Lung (tissue), 16 donors: Measurements from ENCODE around the gene STRADA. TPM values are rescaled to one million over a fixed set of nuclear protein-coding genes. Genes with fewer than 3 reads are reported as not detected.

Source experiments
- ATAC-seq: fragments of 200-7000 bp; cut with Tn5 transposase; one replicate; pipeline ENCODE4 v1.9.1; 2020; ENCODE audit warnings: moderate number of reproducible peaks; ENCODE audit not compliant: insufficient read depth, low FRiP score
- DNase-seq, 3 donors: peaks; one replicate each; pipeline ENCODE4 v3.0.0-alpha.2; 2013 to 2017
- H3K27ac ChIP-seq, 2 donors: one replicate each; pipeline ENCODE4 v1.5.1; 2013; ENCODE audit warnings: mild to moderate bottlenecking in 2 of 2, moderate library complexity in 2 of 2, control low read depth in 1 of 2, inconsistent platforms in 1 of 2, low read depth in 1 of 2, low read length in 1 of 2
- H3K27me3 ChIP-seq, 3 donors: one replicate each; pipeline ENCODE4 v1.5.1; 2013; ENCODE audit warnings: low read length in 2 of 3; ENCODE audit not compliant: control insufficient read depth in 3 of 3, insufficient read depth in 3 of 3
- H3K36me3 ChIP-seq, 4 donors: one replicate each; pipeline ENCODE4 v1.5.1; 2013; ENCODE audit warnings: low read length in 4 of 4, mild to moderate bottlenecking in 1 of 4, moderate library complexity in 1 of 4; ENCODE audit not compliant: control insufficient read depth in 4 of 4, insufficient read depth in 4 of 4
- H3K4me1 ChIP-seq, 5 donors: one replicate each; pipeline ENCODE4 v1.5.1; 2013; ENCODE audit warnings: low read length in 5 of 5, mild to moderate bottlenecking in 2 of 5, moderate library complexity in 1 of 5; ENCODE audit not compliant: control insufficient read depth in 5 of 5, insufficient read depth in 5 of 5
- H3K4me3 ChIP-seq: one replicate; pipeline ENCODE4 v1.5.1; 2013; ENCODE audit warnings: mild to moderate bottlenecking, control low read depth, moderate library complexity
- H3K9ac ChIP-seq, 2 donors: one replicate each; pipeline ENCODE4 v1.5.1; 2013; ENCODE audit warnings: low read length in 2 of 2, control low read depth in 1 of 2; ENCODE audit not compliant: insufficient read depth in 1 of 2
- H3K9me3 ChIP-seq, 4 donors: one replicate each; pipeline ENCODE4 v1.5.1; 2013; ENCODE audit warnings: low read length in 3 of 4, mild to moderate bottlenecking in 1 of 4, moderate library complexity in 1 of 4; ENCODE audit not compliant: control insufficient read depth in 4 of 4, insufficient read depth in 3 of 4
- WGBS, 2 donors: extraction: QIAGEN DNeasy Blood & Tissue Kit; methylation state at CpG; one replicate each; pipeline ENCODE4 v1.1.7; 2013; 5-methylcytosine and 5-hydroxymethylcytosine counted together
- long read RNA-seq, 5 donors: transcript quantifications; one replicate each; lab custom pipeline, GENCODE V29; 2026
- polyA plus RNA-seq, 2 donors: library from polyadenylated mRNA; stranded (reverse); fragments of 200-250 nt; gene quantifications; one replicate each; pipeline ENCODE4 v1.2.1, GENCODE V29; 2013
- total RNA-seq, 2 donors: library from RNA; depleted of rRNA in 1 of 2; stranded (reverse); fragments of >200 nt in 1 of 2; gene quantifications; one replicate each; pipeline ENCODE4 v1.2.1, GENCODE V29; 2014 to 2021
- TF ChIP-seq, protein P1 (sequence below): IDR thresholded peaks from 2 replicates; pipeline ENCODE4 v1.5.1; 2012; ENCODE audit warnings: mild to moderate bottlenecking; ENCODE audit errors: control extremely low read depth, extremely low read depth
- donor health status: control.
- donor health status: control.
- donor health status: Bipolar disorder and iron deficiency.
- donor health status: healthy.
- donor health status: DM: yes; HTN: yes; CAD: no.

STRADA gene, protein sequence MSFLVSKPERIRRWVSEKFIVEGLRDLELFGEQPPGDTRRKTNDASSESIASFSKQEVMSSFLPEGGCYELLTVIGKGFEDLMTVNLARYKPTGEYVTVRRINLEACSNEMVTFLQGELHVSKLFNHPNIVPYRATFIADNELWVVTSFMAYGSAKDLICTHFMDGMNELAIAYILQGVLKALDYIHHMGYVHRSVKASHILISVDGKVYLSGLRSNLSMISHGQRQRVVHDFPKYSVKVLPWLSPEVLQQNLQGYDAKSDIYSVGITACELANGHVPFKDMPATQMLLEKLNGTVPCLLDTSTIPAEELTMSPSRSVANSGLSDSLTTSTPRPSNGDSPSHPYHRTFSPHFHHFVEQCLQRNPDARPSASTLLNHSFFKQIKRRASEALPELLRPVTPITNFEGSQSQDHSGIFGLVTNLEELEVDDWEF
- total RNA-seq (10 to 100 TPM; 33.7 to 48.8 TPM), polyA plus RNA-seq (10 to 100 TPM; 20.7 to 23.1 TPM)
- long read RNA-seq, donor 1, transcript STRADA-222 (1 exons, 3,685 nt), result major isoform, 10 of 17 reads
- long read RNA-seq, donor 1, partial matches to known transcripts, result 0 of 17 reads
- long read RNA-seq, donor 1, other reads (novel, unspliced or antisense), result 0 of 17 reads
- long read RNA-seq, donor 2, transcript STRADA-222 (1 exons, 3,685 nt), result major isoform, 7 of 13 reads
- long read RNA-seq, donor 2, partial matches to known transcripts, result 6 of 13 reads
- long read RNA-seq, donor 2, other reads (novel, unspliced or antisense), result 0 of 13 reads
- long read RNA-seq, donor 3, transcript STRADA-222 (1 exons, 3,685 nt), result major isoform, 6 of 12 reads
- long read RNA-seq, donor 3, partial matches to known transcripts, result 0 of 12 reads
- long read RNA-seq, donor 3, other reads (novel, unspliced or antisense), result 0 of 12 reads
- long read RNA-seq, donor 4, partial matches to known transcripts, result 0 of 8 reads
- long read RNA-seq, donor 4, other reads (novel, unspliced or antisense), result 0 of 8 reads
- long read RNA-seq, donor 5, transcript STRADA-222 (1 exons, 3,685 nt), result major isoform, 11 of 200 reads
- long read RNA-seq, donor 5, partial matches to known transcripts, result 173 of 200 reads
- long read RNA-seq, donor 5, other reads (novel, unspliced or antisense), result 7 of 200 reads

DNA sequence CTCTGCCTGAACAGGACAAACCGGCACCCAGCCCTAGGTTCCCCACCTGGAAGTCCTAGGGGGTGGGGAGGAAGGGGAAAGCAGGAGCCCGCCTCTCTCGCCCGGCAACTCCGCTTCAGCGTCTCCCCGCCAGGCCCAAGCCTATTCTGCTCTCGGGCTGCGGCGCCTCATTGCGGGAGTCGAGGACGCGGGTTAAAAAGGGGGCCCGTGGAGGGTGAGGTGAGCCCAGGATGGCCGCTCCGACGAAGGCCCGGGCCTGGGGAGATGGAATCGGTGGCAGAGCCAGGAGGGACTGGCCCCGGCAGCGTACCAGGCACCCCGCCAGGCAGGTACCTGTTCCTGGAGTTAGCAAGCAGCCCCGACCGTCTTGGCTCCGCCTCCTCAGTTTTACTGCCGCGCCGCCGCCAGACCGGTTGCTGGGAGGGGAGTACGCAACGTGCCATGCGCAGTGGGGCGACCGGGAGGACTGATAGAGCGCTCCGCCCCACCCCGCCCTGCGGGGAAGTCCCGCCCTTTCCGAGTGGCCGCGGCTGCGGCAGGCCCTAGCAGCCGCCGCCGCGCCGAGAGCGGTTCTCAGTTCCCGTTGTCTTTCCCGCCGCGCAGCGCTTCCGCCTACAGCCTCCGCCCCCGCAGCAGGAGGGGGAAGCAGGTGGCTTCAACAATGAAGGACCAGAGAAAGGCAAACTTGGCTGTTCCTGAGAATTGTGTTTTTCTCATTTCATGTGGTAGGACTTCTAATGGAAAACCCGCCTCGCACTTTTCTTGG lies at the start of gene STRADA:
Gene STRADA (minus strand): TSS at position 392 of the 766 bp plus-strand sequence. CDS start 13,430 bp downstream, outside the sequence.
- Histone ChIP-seq H3K4me1 (peaks cover 0 to 14% (median 4%) of the 10 kb centered on the region in 5 donors), H3K9ac (peak within 1 kb of the TSS; percentile 51 to 86), H3K36me3 (peaks cover 4 to 10% (median 7%) of the 10 kb centered on the region in 4 donors), H3K9me3 (no peaks in the 10 kb centered on the region), H3K4me3 (peak within 1 kb of the TSS; percentile 66), H3K27me3 (no peaks in the 10 kb centered on the region), H3K27ac (peak within 1 kb of the TSS; percentile 89 to 96)
- ATAC-seq (peak; percentile 97), DNase-seq (peak; percentile 97 to 99 (median 98))
- TF ChIP-seq, protein P1, sequence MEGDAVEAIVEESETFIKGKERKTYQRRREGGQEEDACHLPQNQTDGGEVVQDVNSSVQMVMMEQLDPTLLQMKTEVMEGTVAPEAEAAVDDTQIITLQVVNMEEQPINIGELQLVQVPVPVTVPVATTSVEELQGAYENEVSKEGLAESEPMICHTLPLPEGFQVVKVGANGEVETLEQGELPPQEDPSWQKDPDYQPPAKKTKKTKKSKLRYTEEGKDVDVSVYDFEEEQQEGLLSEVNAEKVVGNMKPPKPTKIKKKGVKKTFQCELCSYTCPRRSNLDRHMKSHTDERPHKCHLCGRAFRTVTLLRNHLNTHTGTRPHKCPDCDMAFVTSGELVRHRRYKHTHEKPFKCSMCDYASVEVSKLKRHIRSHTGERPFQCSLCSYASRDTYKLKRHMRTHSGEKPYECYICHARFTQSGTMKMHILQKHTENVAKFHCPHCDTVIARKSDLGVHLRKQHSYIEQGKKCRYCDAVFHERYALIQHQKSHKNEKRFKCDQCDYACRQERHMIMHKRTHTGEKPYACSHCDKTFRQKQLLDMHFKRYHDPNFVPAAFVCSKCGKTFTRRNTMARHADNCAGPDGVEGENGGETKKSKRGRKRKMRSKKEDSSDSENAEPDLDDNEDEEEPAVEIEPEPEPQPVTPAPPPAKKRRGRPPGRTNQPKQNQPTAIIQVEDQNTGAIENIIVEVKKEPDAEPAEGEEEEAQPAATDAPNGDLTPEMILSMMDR, result no peak
- 0% methylated on average over 52 to 61 of the region's 61 CpGs for WGBS, 2 donors

DNA sequence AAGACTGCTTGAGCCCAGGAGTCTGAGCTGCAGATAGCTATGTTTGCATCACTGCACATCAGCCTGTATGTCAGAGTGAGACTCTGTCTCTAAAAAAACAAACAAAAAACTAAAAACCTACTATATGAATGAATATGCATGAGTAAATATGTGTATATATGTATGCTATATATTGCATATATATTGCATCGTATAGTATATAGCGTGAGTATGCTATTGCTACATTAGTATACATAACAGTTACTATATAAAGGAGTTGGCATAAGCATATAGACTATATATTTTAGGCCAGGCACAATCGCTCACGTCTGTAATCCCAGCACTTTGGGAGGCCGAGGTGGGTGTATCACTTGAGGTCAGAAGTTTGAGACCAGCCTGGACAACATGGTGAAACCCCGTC lies 48.5 kb upstream of the STRADA start:
- Histone ChIP-seq H3K4me3 (no peak overlapping the region), H3K27me3 (no peaks in the 10 kb centered on the region), H3K27ac (no peak overlapping the region), H3K4me1 (no peaks in the 10 kb centered on the region), H3K9me3 (no peaks in the 10 kb centered on the region), H3K36me3 (peaks cover 19 to 43% (median 27%) of the 10 kb centered on the region in 4 donors), H3K9ac (no peak overlapping the region)
- no peak for ATAC-seq
- WGBS, 2 donors, result 95% methylated on average over 6 of the region's 6 CpGs
- no peak for DNase-seq
- TF ChIP-seq, protein P1, result no peak

DNA sequence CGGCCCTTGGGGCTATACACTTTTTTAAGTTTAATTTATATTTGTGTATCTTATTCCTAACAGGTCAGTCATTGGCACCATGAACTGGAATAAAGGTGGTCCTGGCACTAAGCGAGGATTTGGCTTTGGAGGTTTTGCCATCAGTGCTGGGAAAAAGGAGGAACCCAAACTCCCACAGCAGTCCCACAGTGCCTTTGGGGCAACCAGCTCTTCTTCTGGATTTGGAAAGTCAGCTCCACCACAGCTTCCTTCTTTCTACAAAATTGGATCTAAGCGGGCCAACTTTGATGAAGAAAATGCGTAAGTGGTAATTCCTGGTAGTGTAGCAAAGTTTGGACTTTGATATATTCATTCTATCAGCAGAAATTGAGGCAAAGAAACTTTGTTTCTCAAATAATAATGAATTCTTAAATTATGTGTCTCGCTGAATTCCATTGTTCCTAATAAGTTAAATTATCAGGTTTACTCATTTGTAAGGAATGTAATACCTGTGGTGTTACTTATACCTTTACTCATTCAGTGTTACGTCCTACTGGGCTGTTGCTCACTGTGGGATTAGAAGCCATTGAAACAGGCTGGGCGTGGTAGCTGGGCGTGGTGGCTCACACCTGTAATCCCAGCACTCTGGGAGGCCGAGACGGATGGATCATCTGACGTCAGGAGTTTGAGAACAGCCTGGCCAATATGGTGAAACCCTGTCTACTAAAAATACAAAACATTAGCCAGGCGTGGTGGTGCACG lies 45.5 kb upstream of the STRADA start:
- no peaks in the 10 kb centered on the region for H3K4me1 ChIP-seq
- H3K36me3 ChIP-seq, result peaks cover 9 to 25% (median 17%) of the 10 kb centered on the region in 4 donors
- ATAC-seq, result no peak

More for the DNA sequence above, 45.5 kb upstream of the STRADA start:
- Histone ChIP-seq H3K27me3 (no peaks in the 10 kb centered on the region), H3K4me3 (no peak overlapping the region), H3K27ac (no peak overlapping the region), H3K9me3 (no peaks in the 10 kb centered on the region), H3K9ac (no peak overlapping the region)
- TF ChIP-seq, protein P1, result no peak
- 89 to 93% methylated on average over 13 of the region's 13 CpGs for WGBS, 2 donors
- no peak for DNase-seq
